AG04450 (cell line): ENCODE data around the gene CFAP119. TPM values are rescaled to one million over a fixed set of nuclear protein-coding genes. Genes with fewer than 3 reads are reported as not detected.

ENCODE experiments used
- CTCF ChIA-PET: fragments of 300-600, 350-600 bp; formaldehyde crosslinking; extraction: SDS; loops from one replicate; lab custom pipeline; 2022; ENCODE audit warnings: antibody characterized with exemption, inconsistent platforms; lab: Charles Lee
- POLR2A ChIA-PET: fragments of 350-600 bp; formaldehyde crosslinking; extraction: SDS; loops from one replicate; lab custom pipeline; 2021; ENCODE audit warnings: antibody characterized with exemption, inconsistent platforms; lab: Yijun Ruan, JAX
- DNase-seq: peaks from one replicate; pipeline ENCODE4 v3.0.0-alpha.2; 2011; ENCODE audit warnings: low read depth, low spot score
- H3K27ac ChIP-seq: one replicate; pipeline ENCODE4 v1.5.1; 2012; ENCODE audit warnings: low read depth, low read length, control low read depth
- H3K27me3 ChIP-seq: one replicate; pipeline ENCODE4 v1.6.0; 2012; ENCODE audit warnings: low read length; ENCODE audit not compliant: control insufficient read depth, insufficient read depth
- H3K4me3 ChIP-seq: 2 replicates; pipeline ENCODE4 v1.5.1; 2011; ENCODE audit warnings: mild to moderate bottlenecking, low read depth, low read length, control low read depth
- H3K9me3 ChIP-seq: 2 replicates; pipeline ENCODE4 v1.5.1; 2012; ENCODE audit warnings: low read length; ENCODE audit not compliant: control insufficient read depth, insufficient read depth
- CTCF ChIP-seq: IDR thresholded peaks from 2 replicates; pipeline ENCODE4 v1.5.1; 2011; ENCODE audit warnings: low read depth, low read length, control low read depth, inconsistent platforms
- polyA plus RNA-seq: library from polyadenylated mRNA; depleted of rRNA; stranded (reverse); fragments of >200 nt; gene quantifications from 2 replicates; pipeline ENCODE4 v1.2.3, GENCODE V29; 2011

The CFAP119 gene
- polyA plus RNA-seq, 1 experiment = 3.1 TPM

- no peak for DNase-seq
- ChIA-PET POLR2A (interaction anchor here (0.7 to 3.0 kb wide), 6 partner anchors 10 to 87 kb away, joined by 3 to 70 read pairs (median 4); partner anchors contain the start of gene PHKG2), CTCF (interaction anchor here (1.5 kb wide), 1 partner anchor 57 kb away, joined by 4 read pairs; no protein-coding TSS in a partner anchor)
- no peaks in the 10 kb centered on the region for H3K27me3 ChIP-seq
- H3K9me3 ChIP-seq = no peaks in the 10 kb centered on the region; the same call in 1 of the 2 replicates
- peak overlapping the region; percentile 73 for H3K27ac ChIP-seq
- H3K4me3 ChIP-seq = peak overlapping the region; percentile 90
- no peak for TF ChIP-seq CTCF
Observed at GRCh38 chr16:30787613-30788378, 25.9 kb upstream of the CFAP119 start.

GRCh38 chr16:30786936-30787612, 25.2 kb upstream of the CFAP119 start, which contains the start of gene ZNF629:
TSS of gene ZNF629 (minus strand) at chr16:30787205. CDS start at chr16:30784482, 2,723 bp downstream.
- CTCF ChIA-PET = interaction anchor here (1.5 kb wide), 1 partner anchor 57 kb away, joined by 4 read pairs; no protein-coding TSS in a partner anchor
- no peaks in the 10 kb centered on the region for H3K27me3 ChIP-seq
- POLR2A ChIA-PET = interaction anchor here (0.5 to 3.0 kb wide), 7 partner anchors 11 to 88 kb away, joined by 3 to 70 read pairs (median 3); partner anchors contain the start of gene PHKG2
- H3K9me3 ChIP-seq = no peaks in the 10 kb centered on the region; the same call in 1 of the 2 replicates
- H3K27ac ChIP-seq = peak within 1 kb of the TSS; percentile 73
- H3K4me3 ChIP-seq = peak within 1 kb of the TSS; percentile 90
- no peak for DNase-seq
- no peak for TF ChIP-seq CTCF

GRCh38 chr16:30786115-30786935, 24.5 kb upstream of the CFAP119 start:
- ChIA-PET POLR2A (interaction anchor here (0.5 to 3.0 kb wide), 6 partner anchors 12 to 89 kb away, joined by 3 to 70 read pairs (median 4); partner anchors contain the start of gene PHKG2), CTCF (interaction anchor here (1.5 kb wide), 1 partner anchor 58 kb away, joined by 4 read pairs; no protein-coding TSS in a partner anchor)
- peak overlapping the region; percentile 21 for H3K27ac ChIP-seq
- H3K4me3 ChIP-seq = peak overlapping the region; percentile 90
- TF ChIP-seq CTCF = no peak
- H3K9me3 ChIP-seq = no peaks in the 10 kb centered on the region; the same call in 1 of the 2 replicates
- no peaks in the 10 kb centered on the region for H3K27me3 ChIP-seq
- no peak for DNase-seq

GRCh38 chr16:30785126-30786106, 23.6 kb upstream of the CFAP119 start:
- CTCF ChIA-PET = interaction anchor here (1.0 kb wide), 1 partner anchor 20 kb away, joined by 3 read pairs; no protein-coding TSS in a partner anchor
- no peaks in the 10 kb centered on the region; the same call in 1 of the 2 replicates for H3K9me3 ChIP-seq
- peak overlapping the region; percentile 90 for H3K4me3 ChIP-seq
- no peak for DNase-seq
- H3K27me3 ChIP-seq = no peaks in the 10 kb centered on the region
- no peak overlapping the region for H3K27ac ChIP-seq
- TF ChIP-seq CTCF = no peak
- POLR2A ChIA-PET = interaction anchor here (3.0 kb wide), 1 partner anchor 20 kb away, joined by 70 read pairs; no protein-coding TSS in a partner anchor
